Activated B cell treated with CpG ODN at 0.5 μM for 24 hours (primary cell): ENCODE measurements around the gene GPR55. TPM values are rescaled to one million over a fixed set of nuclear protein-coding genes. Genes with fewer than 3 reads are reported as not detected.
A peak's percentile ranks its signal among the peaks of the same experiment; 100 is the strongest.

Experiments used
- ATAC-seq: fragments of 200-7000 bp; cut with Tn5 transposase; one replicate; pipeline ENCODE4 v1.10.0; 2021; ENCODE audit warnings: low read depth, mild to moderate bottlenecking, moderate library complexity
- CTCF ChIA-PET: fragments of 350-600 bp; sonication (Branson Sonifier 250); formaldehyde crosslinking; loops from one replicate; lab custom pipeline; 2021; ENCODE audit warnings: antibody characterized with exemption; lab: Charles Lee
- POLR2A ChIA-PET: fragments of 350-600 bp; sonication (Branson Sonifier 250); formaldehyde crosslinking; loops from one replicate; lab custom pipeline; 2021; ENCODE audit warnings: antibody characterized with exemption; lab: Charles Lee
- DNase-seq: peaks from one replicate; pipeline ENCODE4 v3.0.0; 2022
- H3K27ac Mint-ChIP-seq: one replicate; pipeline ENCODE4 v1.8.0; 2020; ENCODE audit warnings: mixed read lengths
- H3K27me3 Mint-ChIP-seq: one replicate; pipeline ENCODE4 v1.8.0; 2021; ENCODE audit warnings: mixed read lengths
- H3K36me3 Mint-ChIP-seq: one replicate; pipeline ENCODE4 v1.8.0; 2021; ENCODE audit warnings: low read depth, mixed read lengths
- H3K4me1 Mint-ChIP-seq: one replicate; pipeline ENCODE4 v1.8.0; 2021; ENCODE audit warnings: mixed read lengths
- H3K4me3 Mint-ChIP-seq: one replicate; pipeline ENCODE4 v1.8.0; 2020; ENCODE audit warnings: mild to moderate bottlenecking, mixed read lengths
- H3K9me3 Mint-ChIP-seq: one replicate; pipeline ENCODE4 v1.8.0; 2020; ENCODE audit warnings: mixed read lengths
- intact Hi-C: fragments of 100-400 bp; cut with micrococcal nuclease; formaldehyde crosslinking; loops from one replicate; pipeline ENCODE4 v1.15.1; 2024
- total RNA-seq: library from RNA; stranded (reverse); gene quantifications from 2 replicates; pipeline ENCODE4 v1.2.3, GENCODE V29; 2022
- TF ChIP-seq, protein P1 (sequence below): fragments of 200-600 bp; IDR thresholded peaks from one replicate; pipeline ENCODE4 v1.8.0; 2022; ENCODE audit warnings: antibody characterized with exemption, mild to moderate bottlenecking

The GPR55 gene
- total RNA-seq, 1 donor from 2014 or later: 6.3 TPM

DNA sequence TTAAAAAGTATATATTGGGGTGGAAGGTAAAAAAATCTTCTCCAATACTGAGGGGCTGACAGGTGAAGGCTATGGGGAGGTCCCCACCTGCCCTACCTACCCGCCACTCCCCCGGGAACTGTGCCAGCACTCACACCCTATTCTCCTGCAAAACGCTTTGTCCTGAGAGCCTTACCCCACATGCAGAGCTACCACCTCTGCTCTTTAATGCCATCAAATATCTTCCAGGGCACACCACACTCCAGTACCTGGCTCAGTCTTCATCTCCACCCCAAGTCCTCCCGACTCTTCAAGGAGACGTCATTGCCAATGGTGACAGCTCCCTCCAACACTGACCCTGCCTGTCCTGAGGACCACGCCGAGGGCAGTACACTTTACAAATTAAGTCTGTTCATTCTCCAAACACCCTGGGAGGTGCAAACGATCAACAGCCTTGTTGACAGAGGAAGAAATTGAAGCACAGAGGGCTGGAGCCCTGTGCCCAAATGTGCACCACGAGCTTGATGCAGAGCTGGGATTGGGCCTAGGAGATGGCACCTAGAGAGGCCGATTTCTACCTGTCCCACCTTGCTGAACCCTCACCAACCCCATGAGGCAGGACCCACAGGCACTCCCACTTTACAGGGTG lies 6.0 kb upstream of the GPR55 start:
- DNase-seq (no peak), ATAC-seq (no peak)
- intact Hi-C loops: no loop called here
- TF ChIP-seq, protein P1, sequence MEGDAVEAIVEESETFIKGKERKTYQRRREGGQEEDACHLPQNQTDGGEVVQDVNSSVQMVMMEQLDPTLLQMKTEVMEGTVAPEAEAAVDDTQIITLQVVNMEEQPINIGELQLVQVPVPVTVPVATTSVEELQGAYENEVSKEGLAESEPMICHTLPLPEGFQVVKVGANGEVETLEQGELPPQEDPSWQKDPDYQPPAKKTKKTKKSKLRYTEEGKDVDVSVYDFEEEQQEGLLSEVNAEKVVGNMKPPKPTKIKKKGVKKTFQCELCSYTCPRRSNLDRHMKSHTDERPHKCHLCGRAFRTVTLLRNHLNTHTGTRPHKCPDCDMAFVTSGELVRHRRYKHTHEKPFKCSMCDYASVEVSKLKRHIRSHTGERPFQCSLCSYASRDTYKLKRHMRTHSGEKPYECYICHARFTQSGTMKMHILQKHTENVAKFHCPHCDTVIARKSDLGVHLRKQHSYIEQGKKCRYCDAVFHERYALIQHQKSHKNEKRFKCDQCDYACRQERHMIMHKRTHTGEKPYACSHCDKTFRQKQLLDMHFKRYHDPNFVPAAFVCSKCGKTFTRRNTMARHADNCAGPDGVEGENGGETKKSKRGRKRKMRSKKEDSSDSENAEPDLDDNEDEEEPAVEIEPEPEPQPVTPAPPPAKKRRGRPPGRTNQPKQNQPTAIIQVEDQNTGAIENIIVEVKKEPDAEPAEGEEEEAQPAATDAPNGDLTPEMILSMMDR: no peak
- Mint-ChIP-seq H3K27me3 (no peaks in the 10 kb centered on the region), H3K4me1 (peaks cover 2% of the 10 kb centered on the region), H3K36me3 (no peaks in the 10 kb centered on the region), H3K4me3 (no peak overlapping the region), H3K9me3 (peaks cover 6% of the 10 kb centered on the region), H3K27ac (no peak overlapping the region)
- ChIA-PET CTCF (no interaction called here), POLR2A (no interaction called here)

DNA sequence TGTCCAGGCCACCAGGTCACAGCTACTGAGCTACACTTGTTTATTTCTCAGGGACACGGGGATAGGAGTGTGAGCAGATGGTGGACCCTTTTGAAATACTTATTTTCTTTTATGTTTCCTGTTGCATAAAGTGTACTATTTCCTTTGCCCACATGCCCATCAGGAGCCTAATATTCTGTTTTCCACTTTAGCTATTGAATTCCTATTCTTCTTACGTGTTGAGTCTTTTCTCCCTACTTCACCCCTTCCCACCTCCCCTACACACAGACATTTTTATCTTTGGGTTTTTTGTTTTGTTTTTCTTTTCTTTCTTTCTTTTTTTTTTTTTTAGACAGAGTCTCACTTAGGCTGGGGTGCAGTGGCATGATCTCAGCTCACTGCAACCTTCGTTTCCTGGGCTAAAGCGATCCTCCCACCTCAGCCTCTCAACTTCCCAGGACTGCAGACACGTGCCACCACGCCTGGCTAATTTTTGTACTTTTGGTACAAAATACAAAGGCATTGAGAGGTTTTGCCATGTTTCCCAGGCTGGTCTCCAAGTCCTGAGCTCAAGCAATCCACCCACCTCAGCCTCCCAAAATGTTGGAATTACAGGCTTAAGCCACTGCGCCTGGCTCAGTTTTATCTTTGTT lies 5.2 kb upstream of the GPR55 start:
- no peak for ATAC-seq
- no peak for DNase-seq
- no peaks in the 10 kb centered on the region for H3K27me3 Mint-ChIP-seq
- H3K27ac Mint-ChIP-seq: no peak overlapping the region
- ChIA-PET CTCF (no interaction called here), POLR2A (no interaction called here)
- H3K4me3 Mint-ChIP-seq: no peak overlapping the region
- TF ChIP-seq, protein P1: no peak
- no peaks in the 10 kb centered on the region for H3K36me3 Mint-ChIP-seq
- H3K4me1 Mint-ChIP-seq: peaks cover 9% of the 10 kb centered on the region
- intact Hi-C loops: no loop called here
- H3K9me3 Mint-ChIP-seq: no peaks in the 10 kb centered on the region

DNA sequence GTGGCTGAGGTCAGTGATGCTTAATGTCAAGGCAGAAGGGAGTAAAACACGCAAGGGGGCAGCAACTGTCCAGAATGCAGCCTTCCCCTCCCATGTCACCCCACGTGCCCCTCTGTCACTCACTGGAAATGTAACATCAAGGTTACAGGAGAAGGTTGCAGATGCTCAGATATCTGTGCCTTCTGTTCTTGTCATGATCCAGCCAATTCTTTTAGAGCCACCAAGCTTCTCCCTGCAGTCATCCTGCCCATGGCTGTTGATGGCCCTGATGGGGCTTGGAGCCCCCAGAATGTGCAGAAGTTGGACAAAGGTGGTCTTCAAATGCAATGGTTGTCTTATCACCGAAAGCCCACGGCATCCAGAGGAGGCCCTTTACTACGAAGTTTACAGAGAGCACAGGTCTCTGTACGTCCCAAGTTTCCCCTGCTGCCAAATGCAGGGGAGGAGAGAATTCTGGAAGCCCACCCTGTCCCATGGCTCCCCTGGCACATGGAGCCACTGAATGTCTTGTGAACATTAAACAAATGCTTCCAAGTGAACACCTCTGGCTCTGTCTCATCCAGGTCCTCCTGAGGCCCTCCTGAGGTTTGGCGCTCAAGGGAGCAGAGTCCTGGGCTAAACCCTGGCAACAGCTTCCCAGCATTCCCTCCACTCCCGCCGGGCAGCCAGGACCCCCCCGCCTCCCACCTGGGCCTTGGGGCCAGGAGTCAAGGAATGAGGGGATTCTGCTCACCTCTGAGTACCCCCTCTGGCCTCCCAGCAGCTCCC lies 4.5 kb upstream of the GPR55 start:
- H3K36me3 Mint-ChIP-seq: no peaks in the 10 kb centered on the region
- ATAC-seq (no peak), DNase-seq (peak; percentile 11)
- POLR2A ChIA-PET: no interaction called here
- TF ChIP-seq, protein P1: no peak
- no peak overlapping the region for H3K27ac Mint-ChIP-seq
- peaks cover 16% of the 10 kb centered on the region for H3K4me1 Mint-ChIP-seq
- H3K9me3 Mint-ChIP-seq: no peaks in the 10 kb centered on the region
- CTCF ChIA-PET: no interaction called here
- H3K4me3 Mint-ChIP-seq: no peak overlapping the region
- intact Hi-C loops: loop anchor here (1.0 kb wide), 1 partner anchor 58 kb away; no protein-coding TSS in a partner anchor
- no peaks in the 10 kb centered on the region for H3K27me3 Mint-ChIP-seq

DNA sequence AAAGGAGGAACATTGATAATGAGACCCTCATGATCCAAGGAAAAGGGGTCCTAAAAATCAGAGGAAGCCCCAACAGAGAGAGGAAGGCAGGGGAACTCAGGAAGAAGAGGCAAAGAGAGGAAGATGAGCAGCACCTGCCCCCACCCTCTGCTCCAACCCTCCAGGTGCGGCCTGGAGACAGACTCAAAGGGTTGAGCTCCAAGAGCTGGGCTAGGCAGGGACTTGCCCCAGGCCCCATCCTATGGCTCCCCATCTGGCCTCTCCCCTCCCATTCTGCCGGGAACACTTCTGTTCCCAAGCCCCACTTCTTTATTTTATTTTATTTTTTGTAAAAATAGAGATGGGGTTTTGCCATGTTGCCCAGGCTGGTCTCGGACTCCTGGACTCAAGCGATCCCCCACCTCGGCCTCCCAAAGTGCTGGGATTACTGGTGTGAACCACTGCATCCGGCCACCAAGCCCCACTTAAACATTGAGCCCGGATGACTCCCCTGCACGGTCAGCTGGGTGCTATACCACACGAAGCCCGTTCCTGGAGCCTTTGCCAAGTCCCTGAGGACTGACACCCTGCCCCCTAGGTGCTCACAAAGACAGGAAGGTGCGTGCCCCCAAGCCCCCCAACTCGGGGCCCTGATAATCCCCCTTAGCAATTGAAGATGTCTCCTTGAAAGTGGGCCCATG lies 3.8 kb upstream of the GPR55 start:
- no peaks in the 10 kb centered on the region for H3K9me3 Mint-ChIP-seq
- H3K4me1 Mint-ChIP-seq: peaks cover 23% of the 10 kb centered on the region
- no peak for DNase-seq
- no peak overlapping the region for H3K27ac Mint-ChIP-seq
- CTCF ChIA-PET: no interaction called here
- no peaks in the 10 kb centered on the region for H3K27me3 Mint-ChIP-seq
- POLR2A ChIA-PET: interaction anchor here (0.7 kb wide), 1 partner anchor 59 kb away, joined by 3 read pairs; no protein-coding TSS in a partner anchor
- ATAC-seq: no peak
- H3K4me3 Mint-ChIP-seq: no peak overlapping the region
- H3K36me3 Mint-ChIP-seq: no peaks in the 10 kb centered on the region
- intact Hi-C loops: loop anchor here (1.0 kb wide), 1 partner anchor 58 kb away; no protein-coding TSS in a partner anchor
- TF ChIP-seq, protein P1: no peak
